GM21360 (cell line): ENCODE data around the gene RELL1.

Source experiments
- ATAC-seq: cut with Tn5 transposase; IDR thresholded peaks from one replicate; pipeline ENCODE4 v1.9.1; 2021; ENCODE audit warnings: mild to moderate bottlenecking, moderate library complexity; ENCODE audit not compliant: unreplicated experiment

Gene RELL1

GRCh38 chr4:37667197-37668100, 18.7 kb downstream of the RELL1 start:
- ATAC-seq: no peak

- no peak for ATAC-seq
Measured at GRCh38 chr4:37666625-37667071, 19.5 kb downstream of the RELL1 start.

- no peak for ATAC-seq
Measured at GRCh38 chr4:37665333-37666320, 20.5 kb downstream of the RELL1 start.

GRCh38 chr4:37664696-37665095, 21.5 kb downstream of the RELL1 start:
- no peak for ATAC-seq

- no peak for ATAC-seq
Measured at GRCh38 chr4:37663552-37663951, 22.6 kb downstream of the RELL1 start.

GRCh38 chr4:37662861-37663390, 23.2 kb downstream of the RELL1 start:
- no peak for ATAC-seq

GRCh38 chr4:37662251-37662650, 23.9 kb downstream of the RELL1 start:
- ATAC-seq: no peak

GRCh38 chr4:37661772-37662171, 24.4 kb downstream of the RELL1 start:
- no peak for ATAC-seq

- no peak for ATAC-seq
Measured at GRCh38 chr4:37659696-37660095, 26.5 kb downstream of the RELL1 start.

GRCh38 chr4:37656649-37657048, 29.5 kb downstream of the RELL1 start:
- ATAC-seq: no peak

GRCh38 chr4:37653601-37654000, 32.6 kb downstream of the RELL1 start:
- ATAC-seq: no peak

GRCh38 chr4:37652747-37653527, 33.2 kb downstream of the RELL1 start:
- ATAC-seq: no peak

- no peak for ATAC-seq
Measured at GRCh38 chr4:37651781-37652377, 34.3 kb downstream of the RELL1 start.

- ATAC-seq: no peak
Measured at GRCh38 chr4:37650481-37650880, 35.7 kb downstream of the RELL1 start.

- ATAC-seq: no peak
Measured at GRCh38 chr4:37649268-37649667, 36.9 kb downstream of the RELL1 start.

GRCh38 chr4:37648084-37648817, 37.9 kb downstream of the RELL1 start:
- ATAC-seq: no peak

GRCh38 chr4:37646247-37646646, 39.9 kb downstream of the RELL1 start:
- no peak for ATAC-seq

GRCh38 chr4:37645736-37646135, 40.4 kb downstream of the RELL1 start:
- no peak for ATAC-seq

- no peak for ATAC-seq
Measured at GRCh38 chr4:37644962-37645361, 41.2 kb downstream of the RELL1 start.
